GM04504 (cell line): ENCODE data around the gene CDH4.

Experiments used
- DNase-seq: peaks from one replicate; pipeline ENCODE4 v3.0.0-alpha.2; 2012; ENCODE audit warnings: low read depth

CDH4 gene

DNA sequence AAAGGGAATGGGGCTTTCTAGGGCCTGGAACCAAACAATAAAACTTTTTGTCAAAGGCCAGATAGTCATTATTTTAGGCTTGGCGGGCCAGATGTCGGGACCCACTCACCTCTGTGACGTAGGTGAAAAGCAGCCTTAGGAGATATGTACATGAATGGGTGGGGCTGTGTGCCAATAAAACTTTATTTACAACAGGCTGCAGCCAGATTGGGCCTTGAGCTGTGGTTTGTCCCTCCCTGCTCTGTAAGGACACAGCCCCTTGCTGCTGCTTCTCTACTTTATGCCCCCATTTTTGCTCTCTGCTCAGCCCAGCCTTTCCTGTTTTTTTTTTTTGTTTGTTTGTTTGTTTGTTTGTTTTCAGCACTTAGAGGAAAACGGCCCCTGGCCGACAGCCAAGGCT lies 32.7 kb downstream of the CDH4 start:
- DNase-seq, result no peak

DNA sequence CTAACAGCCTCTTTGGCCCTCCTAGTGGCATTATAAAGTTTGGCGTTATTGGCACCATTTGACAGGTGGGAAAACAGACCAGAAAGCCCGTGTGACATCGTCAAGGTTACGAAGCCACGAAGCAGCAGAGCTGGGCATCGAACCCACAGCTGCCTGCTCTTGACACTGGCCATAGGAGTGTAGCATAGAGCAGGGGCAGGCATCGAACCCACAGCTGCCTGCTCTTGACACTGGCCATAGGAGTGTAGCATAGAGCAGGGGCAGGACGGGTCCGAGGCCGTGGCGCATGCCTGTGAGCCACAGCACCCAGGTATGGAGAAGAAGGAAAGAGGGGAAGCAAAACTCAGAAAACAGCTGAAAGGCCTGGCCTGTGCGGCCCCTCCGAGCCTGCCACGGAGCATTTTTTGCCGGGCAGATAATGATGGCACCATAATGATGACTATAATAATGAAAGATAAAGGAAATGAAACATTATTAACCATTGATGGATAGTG lies 33.1 kb downstream of the CDH4 start:
- no peak for DNase-seq

DNA sequence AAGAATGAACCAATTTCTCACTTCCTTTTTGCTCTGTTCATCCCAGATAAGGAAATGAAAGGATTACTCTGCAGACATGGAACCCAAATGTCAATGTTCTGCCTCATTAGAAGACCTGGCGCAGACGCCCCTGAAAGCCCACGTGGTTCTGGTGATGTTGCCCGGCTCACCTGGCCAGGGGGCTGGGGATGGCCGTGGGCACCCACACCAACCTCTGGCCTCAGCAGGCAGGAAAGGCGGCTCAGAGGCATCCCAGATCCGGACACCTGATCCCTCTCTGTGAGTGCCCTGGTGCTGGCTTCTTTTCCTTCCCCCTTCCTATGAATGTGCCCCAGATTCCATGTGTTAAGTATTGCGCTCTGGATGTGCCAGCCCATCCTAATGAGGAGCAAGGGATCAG lies 33.6 kb downstream of the CDH4 start:
- DNase-seq, result no peak

DNA sequence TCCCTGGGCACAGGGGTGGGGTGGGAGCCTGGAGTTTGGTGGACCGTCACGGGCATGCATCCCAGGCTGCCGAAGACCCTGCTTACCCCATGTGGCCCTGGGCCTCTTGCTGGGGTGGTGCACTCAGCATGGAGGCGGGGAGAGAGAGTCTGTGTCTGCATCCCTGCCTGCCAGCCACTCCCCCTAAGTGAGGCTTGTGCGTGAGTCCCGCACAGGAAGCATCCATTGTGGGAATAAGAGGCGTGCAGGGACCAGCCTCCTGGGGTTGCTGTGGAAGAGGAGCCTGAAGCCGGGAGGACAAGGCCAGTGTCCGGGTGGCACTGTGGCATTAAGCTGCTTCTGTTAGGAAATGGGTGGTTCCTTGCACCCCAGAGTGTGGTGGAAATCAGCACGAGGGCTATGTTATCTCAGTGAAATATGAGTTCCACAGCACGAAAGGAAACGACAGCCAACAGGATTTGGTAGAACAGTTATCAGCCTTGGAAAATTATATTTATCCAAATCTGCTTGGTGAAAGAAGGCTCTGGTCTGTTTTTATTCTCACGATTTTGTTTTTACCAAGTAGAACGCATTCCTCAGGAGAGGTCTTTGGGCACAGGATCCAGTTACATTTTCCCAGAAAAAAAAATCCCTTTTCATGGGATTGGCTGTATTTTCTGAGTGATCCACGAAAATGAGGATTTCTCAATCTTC lies 35.7 kb downstream of the CDH4 start:
- DNase-seq, result no peak

DNA sequence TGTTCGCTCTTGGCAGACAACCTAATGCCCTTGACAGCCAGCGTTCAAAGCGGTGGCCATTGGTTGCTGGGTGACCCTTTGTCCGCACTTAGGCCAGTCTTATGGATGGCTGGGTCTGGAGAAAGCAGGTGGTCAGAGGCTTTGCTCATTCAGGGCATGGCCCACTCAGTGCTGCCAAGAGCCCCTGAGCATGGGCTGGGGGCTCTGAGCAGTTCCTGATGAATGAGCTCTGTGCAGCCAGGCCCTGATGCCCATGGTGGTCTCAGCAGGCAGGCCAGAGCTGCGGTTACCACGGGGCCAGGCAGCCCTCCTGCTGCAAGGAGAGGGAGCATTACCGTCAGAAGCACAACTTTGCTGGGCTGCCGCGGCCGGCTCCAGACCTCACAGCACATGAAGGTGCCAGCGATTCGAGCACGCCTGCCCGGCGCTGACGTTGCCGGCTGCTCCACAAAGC lies 36.3 kb downstream of the CDH4 start:
- DNase-seq, result no peak

DNA sequence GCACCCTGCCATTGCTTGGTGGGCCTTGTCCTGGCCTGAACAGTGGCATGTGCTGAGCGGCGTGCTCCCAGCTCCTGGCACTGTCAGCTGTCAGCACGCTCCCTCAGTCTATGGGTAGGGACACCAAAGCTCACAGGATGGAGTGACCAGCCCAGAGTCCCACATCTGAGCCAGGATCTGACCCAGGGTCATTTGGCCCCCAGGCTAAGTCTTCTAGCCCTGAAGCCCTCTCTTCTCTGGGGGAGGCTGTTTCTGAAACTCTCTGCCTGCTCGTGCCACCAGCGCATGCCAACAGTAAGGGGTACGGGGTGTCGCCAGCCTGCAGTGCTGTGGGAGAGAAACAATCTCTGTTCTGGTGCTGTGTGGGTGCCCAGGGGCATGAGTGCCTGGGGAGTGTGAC lies 37.1 kb downstream of the CDH4 start:
- no peak for DNase-seq

DNA sequence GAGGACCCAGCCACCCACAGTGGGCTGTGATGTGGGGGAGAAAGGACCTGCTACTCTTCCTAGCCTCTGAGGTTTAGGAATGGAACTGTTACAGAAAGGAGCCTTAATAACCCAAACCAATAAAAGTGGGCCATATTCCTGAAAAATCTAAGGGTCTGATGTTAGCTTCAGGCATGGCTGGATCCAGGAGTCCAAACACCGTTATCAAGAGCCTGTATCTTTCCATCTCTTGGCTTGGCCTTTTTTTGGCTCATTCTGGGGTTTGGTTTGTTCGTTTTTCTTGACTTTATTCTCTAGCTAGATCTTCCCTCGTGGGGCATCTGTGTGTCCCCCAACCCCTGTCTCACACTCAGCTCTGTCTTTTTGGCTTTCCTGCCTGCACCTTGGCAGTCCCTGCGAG lies 38.7 kb downstream of the CDH4 start:
- DNase-seq, result no peak

DNA sequence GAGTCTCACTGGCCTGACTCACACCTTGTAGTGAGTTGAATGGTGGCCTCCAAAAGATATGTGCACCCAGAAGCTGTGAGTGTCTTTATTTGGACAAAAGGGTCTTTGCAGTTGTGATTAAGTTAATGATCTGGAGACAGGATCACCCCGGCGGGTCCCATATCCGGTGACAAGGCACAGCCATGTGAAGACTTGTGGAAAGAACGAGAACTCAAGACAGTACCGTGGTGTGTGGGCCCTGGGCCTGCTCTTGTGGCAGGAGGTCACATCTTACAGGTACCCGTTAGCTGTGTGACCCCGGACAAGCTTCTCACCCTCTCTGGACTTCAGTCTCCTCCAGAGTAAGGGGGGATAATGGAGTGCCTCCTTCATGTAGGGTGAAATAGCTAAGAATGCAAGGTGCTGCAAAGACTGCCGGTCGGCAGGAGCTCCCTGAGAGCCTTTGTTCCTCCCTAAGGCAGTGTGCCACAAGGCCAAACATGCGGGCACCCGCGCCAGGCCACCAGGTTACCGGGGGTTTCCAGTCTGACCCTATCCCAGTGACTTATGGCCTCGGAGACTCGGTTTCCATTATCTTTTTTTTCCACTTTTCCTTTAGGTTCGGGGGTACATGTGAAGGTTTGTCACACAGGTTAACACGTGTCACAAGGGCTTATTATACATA lies 39.2 kb downstream of the CDH4 start:
- DNase-seq, result no peak

DNA sequence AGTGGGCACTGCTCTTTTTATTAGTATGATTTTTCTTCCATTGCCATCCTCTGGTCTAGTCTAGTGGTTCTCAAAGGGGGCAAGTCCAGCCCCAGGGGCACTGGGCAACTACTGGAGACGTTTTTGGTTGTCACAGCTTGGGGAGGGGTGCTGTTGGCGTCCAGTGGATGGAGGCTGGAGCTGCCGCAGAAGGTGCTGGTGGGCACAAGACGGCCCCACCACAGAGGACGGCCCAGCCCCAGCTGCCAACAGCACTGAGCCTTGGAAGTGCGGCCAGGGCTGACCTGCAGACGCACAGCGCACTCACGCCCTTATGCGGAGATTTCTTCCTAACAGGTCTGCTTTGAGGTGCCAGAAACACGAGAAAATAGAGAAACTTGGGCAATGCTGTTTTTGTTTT lies 40.3 kb downstream of the CDH4 start:
- DNase-seq, result no peak

DNA sequence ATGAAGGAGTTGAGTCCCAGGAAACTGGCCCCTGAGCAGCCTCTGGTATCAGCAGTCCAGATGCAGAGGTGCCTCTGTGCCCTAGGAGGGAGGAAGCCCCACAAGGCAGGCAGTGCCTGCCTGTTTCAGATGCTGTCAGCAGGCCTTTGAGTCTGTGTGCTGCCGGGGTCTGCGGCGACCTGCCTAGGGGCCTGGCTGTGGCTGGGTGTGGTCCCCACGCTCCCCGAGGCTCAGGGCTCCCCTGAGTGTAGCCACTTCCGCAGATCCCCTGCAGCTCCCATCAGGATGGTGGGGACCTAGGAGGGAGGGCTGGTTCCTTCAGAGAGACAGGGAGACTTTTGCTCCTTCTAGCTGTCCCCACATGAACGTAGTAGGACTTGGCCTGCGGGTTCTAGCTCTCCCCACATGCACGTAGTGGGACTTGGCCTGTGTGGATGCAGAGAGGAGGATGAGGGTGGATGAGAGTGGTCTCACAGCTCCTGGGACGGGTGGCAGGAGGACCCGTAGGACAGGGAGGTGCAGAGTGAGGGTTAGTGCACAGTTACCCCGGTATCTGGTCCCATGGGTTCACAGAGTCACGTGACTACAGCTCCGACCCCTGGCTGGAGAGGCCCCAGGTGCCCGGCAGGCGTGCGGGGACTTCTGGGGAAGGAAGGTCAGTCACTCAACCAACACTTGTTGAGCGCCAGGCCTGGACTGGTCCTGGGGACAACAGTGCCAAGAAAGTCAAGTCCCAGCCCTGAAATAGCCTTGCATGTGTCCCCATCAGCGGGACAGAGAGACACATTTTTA lies 41.0 kb downstream of the CDH4 start:
- no peak for DNase-seq

DNA sequence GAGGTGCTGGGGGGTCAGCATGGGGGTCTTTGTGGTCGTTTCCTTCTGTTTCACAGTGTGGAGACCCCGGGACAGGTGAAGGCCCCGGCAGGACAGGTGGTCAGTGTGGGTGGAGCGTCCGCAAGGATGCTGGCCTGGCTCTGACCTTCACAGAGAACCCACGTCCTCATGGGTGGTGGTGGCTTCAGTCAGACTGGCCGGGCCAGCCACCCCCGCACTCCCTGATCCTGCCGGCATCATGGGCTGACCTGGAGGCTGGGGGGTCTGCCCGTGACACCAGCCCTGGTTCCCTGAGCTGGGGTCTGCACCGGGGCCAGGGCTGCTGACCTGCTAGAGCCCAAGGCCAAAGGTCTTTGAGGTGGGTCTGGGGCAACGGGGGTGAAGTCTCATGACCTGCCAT lies 41.9 kb downstream of the CDH4 start:
- DNase-seq, result no peak

DNA sequence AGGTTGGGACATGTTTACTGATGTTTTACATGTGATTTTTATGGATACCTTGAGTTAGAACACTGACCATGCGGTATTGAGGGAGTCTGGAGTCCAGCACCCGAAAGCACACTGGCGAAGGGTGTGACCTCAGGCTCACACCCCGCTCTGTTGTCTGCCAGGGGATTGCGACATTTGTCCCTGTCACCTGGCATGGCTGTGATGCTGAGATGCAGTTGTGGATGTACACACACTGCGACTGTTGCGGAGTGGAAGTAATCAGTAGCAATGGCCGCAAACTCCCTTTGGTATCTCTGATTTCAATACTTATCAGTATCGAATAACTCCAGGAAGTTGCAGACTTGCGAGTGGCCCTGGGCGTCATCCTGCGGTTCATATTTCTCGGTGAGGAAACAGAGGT lies 43.2 kb downstream of the CDH4 start:
- DNase-seq, result no peak

DNA sequence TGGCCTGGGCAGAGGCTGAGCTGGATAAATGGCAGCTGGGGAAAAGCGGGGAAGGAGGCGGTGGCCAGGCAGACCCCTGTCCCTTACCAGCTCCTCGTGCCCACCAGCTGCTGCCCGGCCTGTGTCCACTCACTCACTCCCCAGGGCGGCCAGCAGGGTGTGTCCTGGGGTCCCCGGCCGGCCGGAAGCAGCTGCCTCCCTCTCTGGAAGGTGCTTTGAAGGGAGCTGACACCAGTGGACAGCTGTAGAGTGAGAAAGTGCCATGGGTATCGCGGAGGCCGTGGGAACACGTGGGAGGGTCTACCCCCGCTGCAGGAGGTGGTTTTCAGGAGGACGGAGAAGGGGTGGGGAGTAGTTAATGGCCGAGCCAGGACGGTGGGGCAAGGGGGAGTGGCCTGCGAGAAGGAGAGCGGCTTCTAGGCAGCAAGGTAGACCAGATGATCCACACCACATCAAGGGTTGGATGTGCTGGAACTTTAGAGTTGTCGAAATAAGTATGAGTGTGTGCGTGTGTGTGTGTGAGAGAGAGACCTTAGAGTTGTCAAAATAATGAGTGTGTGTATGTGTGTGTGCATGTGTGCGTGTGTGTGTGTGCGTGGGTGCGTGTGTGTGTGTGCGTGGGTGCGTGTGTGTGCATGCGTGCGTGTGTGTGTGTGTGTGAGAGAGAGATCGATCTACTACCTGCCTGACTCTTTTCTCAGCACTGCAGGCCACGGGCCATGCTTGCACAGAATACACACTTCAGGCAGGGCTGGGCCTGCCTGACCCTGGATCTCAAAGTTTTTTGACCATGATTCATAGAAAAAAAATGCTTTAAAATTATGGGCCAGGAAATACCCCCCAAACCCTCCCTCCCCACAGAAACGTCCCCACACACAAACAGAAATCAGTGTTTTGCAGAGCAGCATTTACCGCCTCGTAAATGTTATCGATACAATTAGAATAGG lies 43.9 kb downstream of the CDH4 start:
- no peak for DNase-seq

DNA sequence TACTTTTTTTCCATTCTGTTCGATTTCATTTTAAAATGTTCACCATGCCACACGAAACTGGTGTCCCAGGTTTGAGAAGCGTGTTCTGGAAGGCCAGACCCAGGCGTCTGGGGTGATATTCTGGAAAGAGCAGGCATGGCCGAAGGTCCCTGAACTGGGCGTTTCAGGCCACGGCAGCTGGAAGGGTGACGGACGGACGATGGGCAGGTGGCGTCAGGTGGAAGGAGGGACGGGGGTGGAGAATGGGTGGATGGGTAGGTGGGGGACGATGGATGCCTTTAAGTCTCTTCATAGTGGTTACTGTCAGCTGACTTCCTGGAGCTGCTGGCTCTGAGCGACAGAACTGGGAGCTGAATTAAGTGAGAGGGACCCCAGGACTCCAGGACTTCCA lies 44.6 kb downstream of the CDH4 start:
- no peak for DNase-seq

DNA sequence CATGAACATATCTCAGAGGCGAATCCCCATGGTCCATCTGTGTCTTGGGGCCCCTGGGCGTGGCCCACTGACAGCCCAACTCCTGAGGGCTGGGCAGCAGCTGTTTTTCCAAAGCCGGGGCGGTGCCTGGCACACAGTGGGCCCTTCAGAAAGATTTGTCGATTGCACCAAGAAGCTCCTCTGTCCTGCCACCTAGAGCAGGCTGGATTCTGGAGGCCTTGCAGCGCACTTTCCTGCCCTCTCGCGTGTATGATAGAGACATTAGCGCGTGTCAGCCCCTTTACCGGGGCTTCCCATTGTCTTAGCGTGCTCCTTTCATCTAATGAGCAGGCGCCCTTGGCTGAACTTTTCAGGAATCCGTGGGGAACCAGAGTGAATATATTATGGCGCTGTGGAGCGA lies 45.4 kb downstream of the CDH4 start:
- DNase-seq, result no peak

DNA sequence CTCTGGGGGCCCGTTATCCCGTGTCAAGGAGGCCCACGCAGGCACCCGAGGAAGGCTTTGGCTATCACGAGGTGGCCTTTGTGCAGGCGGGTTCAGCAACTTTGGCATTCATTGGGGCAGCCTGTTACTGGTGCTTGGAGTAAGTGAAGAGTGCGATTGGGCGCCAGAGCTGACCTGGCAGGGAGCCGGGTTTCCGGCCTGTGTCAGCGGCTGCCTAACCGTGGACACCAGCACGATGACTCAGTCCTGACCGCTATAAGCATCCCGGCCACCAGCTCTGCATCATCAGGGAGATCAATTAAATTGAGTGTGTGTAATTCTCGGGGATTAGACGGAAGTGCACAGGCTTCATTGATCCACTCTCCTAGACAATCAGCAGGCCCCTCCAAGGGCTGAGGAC lies 45.9 kb downstream of the CDH4 start:
- no peak for DNase-seq

DNA sequence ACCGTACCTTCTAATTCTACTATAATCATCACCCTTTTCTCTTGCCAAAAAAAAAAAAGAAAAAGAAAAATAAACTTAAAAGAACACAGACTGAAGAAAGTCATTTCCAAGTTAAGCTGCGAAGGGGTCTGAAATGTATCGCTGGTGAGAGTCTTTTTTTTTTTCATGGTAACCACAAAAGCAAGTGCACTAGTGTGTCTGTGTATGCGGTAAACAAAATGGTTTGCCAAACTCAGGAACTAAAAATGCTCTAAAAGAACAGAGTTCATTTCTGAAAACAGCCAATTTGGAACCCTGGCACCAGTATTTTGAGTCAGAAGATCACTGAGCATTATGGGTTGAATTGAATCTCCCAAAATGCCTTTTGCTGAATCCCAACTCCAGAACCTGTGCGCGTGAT lies 46.6 kb downstream of the CDH4 start:
- no peak for DNase-seq

DNA sequence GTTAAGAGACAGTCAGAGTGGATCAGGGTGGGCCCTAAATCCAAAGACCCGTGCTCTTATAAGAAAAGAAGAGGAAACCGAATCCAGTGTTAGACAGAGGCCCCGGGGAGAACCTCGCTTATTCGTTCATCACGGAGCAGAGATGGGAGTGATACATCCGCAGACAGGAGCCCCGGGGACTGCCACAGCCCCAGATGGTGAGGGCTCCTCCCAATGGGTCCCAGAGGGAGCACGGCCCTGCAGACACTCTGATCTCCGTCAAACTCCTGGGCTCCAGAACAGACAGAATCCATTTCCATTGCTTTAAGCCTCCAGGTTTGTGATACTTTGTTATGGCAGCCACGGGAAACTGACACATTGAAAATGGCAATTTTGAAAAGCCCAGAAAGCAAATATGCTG lies 47.0 kb downstream of the CDH4 start:
- no peak for DNase-seq

DNA sequence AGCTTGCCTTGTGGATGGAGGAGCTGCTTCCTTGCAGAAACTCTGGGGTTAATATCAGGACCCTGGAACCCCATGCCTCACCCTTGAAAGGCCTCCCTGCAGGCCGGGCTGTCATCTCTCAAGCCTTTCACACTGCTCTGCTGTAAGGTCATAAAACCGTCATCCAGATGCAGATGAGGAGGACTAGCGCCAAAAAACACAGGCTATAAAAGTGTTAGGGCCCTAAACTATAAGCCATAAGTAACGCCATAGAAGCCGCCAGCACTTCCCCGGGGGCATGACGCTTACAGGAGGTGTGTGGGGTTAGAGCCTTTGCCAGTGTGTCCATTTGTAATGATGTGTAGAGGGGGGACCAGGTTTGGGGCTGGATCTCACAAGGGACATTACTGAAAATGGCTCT lies 47.6 kb downstream of the CDH4 start:
- no peak for DNase-seq

DNA sequence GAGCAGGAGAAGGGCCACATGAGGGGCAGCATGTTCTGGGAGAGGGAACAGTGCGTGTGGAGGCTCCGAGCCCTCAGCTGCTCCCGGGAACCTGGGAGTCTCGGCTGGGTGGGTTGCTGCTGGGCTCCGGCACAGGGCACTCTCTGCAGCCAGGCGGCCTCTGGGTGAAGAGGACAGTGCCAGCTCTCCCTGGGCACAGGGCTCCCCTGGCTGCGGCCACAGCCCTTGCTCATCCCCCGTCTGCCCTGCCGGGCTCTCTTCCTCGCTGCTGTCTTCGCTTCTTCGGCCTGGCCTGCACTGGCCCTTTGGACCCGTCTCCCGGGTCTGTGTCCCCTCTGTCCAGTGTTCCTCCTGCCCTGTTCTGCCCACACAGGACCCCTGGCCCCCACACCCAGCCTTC lies 48.2 kb downstream of the CDH4 start:
- DNase-seq, result no peak

DNA sequence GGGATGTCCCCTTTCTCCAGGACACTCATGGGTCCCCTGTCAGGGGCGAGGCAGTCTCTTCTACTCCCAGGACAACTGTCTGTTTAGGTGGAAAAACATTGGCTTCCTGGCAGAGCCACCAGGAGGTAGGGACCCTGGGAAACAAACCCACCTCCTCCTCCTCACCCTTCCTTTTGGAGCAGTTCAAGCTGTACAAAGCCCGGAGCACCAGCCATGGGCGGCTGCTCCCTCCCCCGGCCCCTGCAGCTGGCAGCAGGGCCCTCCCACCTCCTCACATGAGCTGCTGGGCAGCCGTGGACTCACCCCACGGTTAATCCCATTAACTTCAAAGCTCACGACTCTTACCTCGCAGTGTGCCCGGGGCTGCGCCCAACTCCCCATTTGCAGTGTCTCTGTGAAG lies 48.6 kb downstream of the CDH4 start:
- no peak for DNase-seq
